IMR-90 (cell line): ENCODE measurements around the gene CADM1. TPM values are rescaled to one million over a fixed set of nuclear protein-coding genes. Genes with fewer than 3 reads are reported as not detected.

Experiments used
- ATAC-seq: fragments of 200-7000 bp; cut with Tn5 transposase; 2 replicates; pipeline ENCODE4 v1.9.1; 2020; ENCODE audit warnings: low read depth, mild to moderate bottlenecking, moderate library complexity
- BruUV-seq: library from RNA; stranded (reverse); fragments of 400-500 nt; replicated peaks from 2 replicates; lab custom pipeline; 2021; lab: Mats Ljungman, UMichigan
- CTCF ChIA-PET: fragments of 300-600 bp; formaldehyde crosslinking; extraction: SDS; loops from one replicate; lab custom pipeline; 2021; ENCODE audit warnings: antibody characterized with exemption; lab: Yijun Ruan, JAX
- POLR2A ChIA-PET: fragments of 300-600 bp; sonication (Branson Sonifier 250); formaldehyde crosslinking; loops from one replicate; lab custom pipeline; 2022; ENCODE audit warnings: antibody characterized with exemption; ENCODE audit not compliant: unreplicated experiment; lab: Charles Lee
- DNase-seq: peaks from one replicate; pipeline ENCODE4 v3.0.0; 2013
- H2AFZ ChIP-seq: replicated peaks from 2 replicates; pipeline ENCODE3; 2013; ENCODE audit warnings: low read length, mild to moderate bottlenecking; ENCODE audit not compliant: poor library complexity
- H2AK5ac ChIP-seq: 2 replicates; pipeline ENCODE4 v1.6.1; 2013; ENCODE audit warnings: low read depth, low read length, inconsistent platforms
- H2AK9ac ChIP-seq: replicated peaks from 2 replicates; pipeline ENCODE3; 2013; ENCODE audit warnings: mild to moderate bottlenecking, low read depth, low read length, moderate library complexity; ENCODE audit not compliant: poor library complexity
- H2BK120ac ChIP-seq: 2 replicates; pipeline ENCODE4 v1.6.1; 2013; ENCODE audit warnings: low read depth, low read length, inconsistent platforms
- H2BK15ac ChIP-seq: 3 replicates; pipeline ENCODE4 v1.6.1; 2013; ENCODE audit warnings: low read depth, low read length, inconsistent platforms
- H2BK20ac ChIP-seq: 2 replicates; pipeline ENCODE4 v1.6.1; 2013; ENCODE audit warnings: low read depth, mild to moderate bottlenecking, inconsistent platforms, low read length, moderate library complexity
- H2BK5ac ChIP-seq: 2 replicates; pipeline ENCODE4 v1.6.1; 2013; ENCODE audit warnings: mild to moderate bottlenecking, low read depth, low read length, inconsistent platforms; ENCODE audit not compliant: poor library complexity, severe bottlenecking
- H3K14ac ChIP-seq: replicated peaks from 2 replicates; pipeline ENCODE4 v1.6.1; 2013; ENCODE audit warnings: low read depth, low read length, inconsistent platforms
- H3K18ac ChIP-seq: 2 replicates; pipeline ENCODE4 v1.6.1; 2013; ENCODE audit warnings: low read depth, low read length, control low read depth
- H3K23ac ChIP-seq: 2 replicates; pipeline ENCODE4 v1.6.1; 2013; ENCODE audit warnings: low read depth, low read length, inconsistent platforms
- H3K27ac ChIP-seq: 2 replicates; pipeline ENCODE4 v1.5.1; 2013; ENCODE audit warnings: mild to moderate bottlenecking, control low read depth, low read length; ENCODE audit not compliant: insufficient read depth
- H3K27me3 ChIP-seq: 2 replicates; pipeline ENCODE4 v1.6.1; 2013; ENCODE audit warnings: low read length; ENCODE audit not compliant: control insufficient read depth, insufficient read depth
- H3K36me3 ChIP-seq: 2 replicates; pipeline ENCODE4 v1.6.1; 2013; ENCODE audit warnings: low read length, mixed read lengths; ENCODE audit not compliant: control insufficient read depth, insufficient read depth
- H3K4ac ChIP-seq: 2 replicates; pipeline ENCODE4 v1.6.1; 2013; ENCODE audit warnings: low read depth, low read length, inconsistent platforms
- H3K4me1 ChIP-seq: 2 replicates; pipeline ENCODE4 v1.6.1; 2013; ENCODE audit warnings: low read length, mixed read lengths; ENCODE audit not compliant: control insufficient read depth, insufficient read depth
- H3K4me2 ChIP-seq: 2 replicates; pipeline ENCODE4 v1.6.1; 2013; ENCODE audit warnings: low read depth, mild to moderate bottlenecking, control low read depth, low read length, moderate library complexity
- H3K4me3 ChIP-seq: 2 replicates; pipeline ENCODE4 v1.5.1; 2013; ENCODE audit warnings: low read depth, mild to moderate bottlenecking, control low read depth, low read length, moderate library complexity; ENCODE audit not compliant: insufficient read depth
- H3K56ac ChIP-seq: 2 replicates; pipeline ENCODE4 v1.6.1; 2013; ENCODE audit warnings: low read length, inconsistent platforms; ENCODE audit not compliant: insufficient read depth; ENCODE audit errors: extremely low read depth
- H3K79me1 ChIP-seq, 2 experiments: 2 replicates each; pipeline ENCODE4 v1.6.1; 2013; ENCODE audit warnings: low read length in 2 of 2, inconsistent platforms in 1 of 2, low read depth in 1 of 2
- H3K9ac ChIP-seq: 2 replicates; pipeline ENCODE4 v1.6.1; 2013; ENCODE audit warnings: low read depth, low read length, control low read depth
- H3K9me1 ChIP-seq: 2 replicates; pipeline ENCODE4 v1.6.1; 2013; ENCODE audit warnings: low read length, inconsistent platforms; ENCODE audit not compliant: insufficient read depth
- H3K9me3 ChIP-seq: 2 replicates; pipeline ENCODE4 v1.6.1; 2013; ENCODE audit warnings: low read length; ENCODE audit not compliant: control insufficient read depth, insufficient read depth
- H4K20me1 ChIP-seq: 2 replicates; pipeline ENCODE4 v1.6.1; 2013; ENCODE audit warnings: low read length, inconsistent platforms; ENCODE audit not compliant: insufficient read depth
- H4K5ac ChIP-seq: 2 replicates; pipeline ENCODE4 v1.6.1; 2013; ENCODE audit warnings: mild to moderate bottlenecking, low read depth, low read length, control low read depth
- H4K8ac ChIP-seq, 2 experiments: 2 replicates each; pipeline ENCODE4 v1.6.1; 2013; ENCODE audit warnings: low read depth in 2 of 2, low read length in 2 of 2, control low read depth in 1 of 2, inconsistent platforms in 1 of 2
- H4K91ac ChIP-seq: 2 replicates; pipeline ENCODE4 v1.6.1; 2013; ENCODE audit warnings: low read depth, low read length, inconsistent platforms; ENCODE audit not compliant: insufficient read depth
- BHLHE40 ChIP-seq: fragments of 150-350 bp; IDR thresholded peaks from 2 replicates; pipeline ENCODE4 v1.6.1; 2016; ENCODE audit warnings: mild to moderate bottlenecking, low read depth, low read length
- CEBPB ChIP-seq: IDR thresholded peaks from 2 replicates; pipeline ENCODE4 v1.6.1; 2012; ENCODE audit warnings: low read depth, low read length, improper control_type of control experiment
- CHD1 ChIP-seq: IDR thresholded peaks from 2 replicates; pipeline ENCODE4 v1.6.1; 2012; ENCODE audit warnings: low read depth, low read length, improper control_type of control experiment
- FOS ChIP-seq: fragments of 150-350 bp; IDR thresholded peaks from 2 replicates; pipeline ENCODE4 v1.6.1; 2016; ENCODE audit warnings: low read depth, low read length
- MAFK ChIP-seq: IDR thresholded peaks from 2 replicates; pipeline ENCODE4 v1.6.1; 2012; ENCODE audit warnings: low read depth, low read length, improper control_type of control experiment
- MAZ ChIP-seq: IDR thresholded peaks from 2 replicates; pipeline ENCODE4 v1.6.1; 2012; ENCODE audit warnings: low read depth, mild to moderate bottlenecking, low read length, improper control_type of control experiment, moderate library complexity, borderline replicate concordance
- MXI1 ChIP-seq: IDR thresholded peaks from 2 replicates; pipeline ENCODE4 v1.6.1; 2012; ENCODE audit warnings: low read depth, mild to moderate bottlenecking, low read length, moderate library complexity, borderline replicate concordance
- NFE2L2 ChIP-seq: fragments of 150-350 bp; IDR thresholded peaks from 2 replicates; pipeline ENCODE4 v1.6.1; 2016; ENCODE audit warnings: low read depth, mild to moderate bottlenecking, low read length
- POLR2A ChIP-seq: IDR thresholded peaks from 2 replicates; pipeline ENCODE4 v1.6.1; 2012; ENCODE audit warnings: mild to moderate bottlenecking, low read depth, low read length
- RAD21 ChIP-seq: IDR thresholded peaks from 2 replicates; pipeline ENCODE4 v1.6.1; 2012; ENCODE audit warnings: low read length, improper control_type of control experiment
- RFX5 ChIP-seq: IDR thresholded peaks from 2 replicates; pipeline ENCODE4 v1.8.0; 2012; ENCODE audit warnings: low read depth, mild to moderate bottlenecking, low read length, moderate library complexity
- SMC3 ChIP-seq: fragments of 150-350 bp; IDR thresholded peaks from 2 replicates; pipeline ENCODE4 v1.6.1; 2016; ENCODE audit warnings: low read depth, mild to moderate bottlenecking, antibody characterized with exemption, low read length, moderate library complexity
- WGBS, 2 experiments: methylation state at CpG; one replicate each; pipeline versions ENCODE4 v1.1.5 to v1.1.7; 2013; ENCODE audit warnings: missing lambda C conversion rate in 2 of 2; ENCODE audit not compliant: insufficient read length in 1 of 2; ENCODE audit errors: extremely low coverage in 2 of 2; 5-methylcytosine and 5-hydroxymethylcytosine counted together
- dilution Hi-C: fragments of 300-500 bp; cut with HindIII; formaldehyde crosslinking; loops from one replicate; pipeline ENCODE4 v1.14.3; 2018; ENCODE audit warnings: low sequenced_read_pairs; ENCODE audit not compliant: unreplicated experiment
- in situ Hi-C: fragments of 300-500 bp; cut with MboI; formaldehyde crosslinking; loops from 3 replicates; pipeline ENCODE4 v1.14.3; 2019; ENCODE audit warnings: low sequenced_read_pairs, inconsistent platforms, mixed read lengths
- intact Hi-C: fragments of 100-400 bp; cut with micrococcal nuclease; formaldehyde crosslinking; loops from 2 replicates; pipeline ENCODE4 v1.10.0; 2022
- polyA plus RNA-seq, 3 experiments: library from polyadenylated mRNA; depleted of rRNA; stranded (reverse); fragments of >200 nt; gene quantifications; 2 replicates each; pipeline ENCODE4 v1.2.3, GENCODE V29; 2012; ENCODE audit warnings: low replicate concordance in 1 of 3
- total RNA-seq: library from RNA; depleted of rRNA; stranded (reverse); fragments of >200 nt; gene quantifications from 2 replicates; pipeline ENCODE4 v1.2.3, GENCODE V29; 2012
- TF ChIP-seq, protein P1 (sequence below): conservative IDR thresholded peaks from 2 replicates; pipeline ENCODE4 v1.5.1; 2012; ENCODE audit warnings: mild to moderate bottlenecking, low read depth, low read length, improper control_type of control experiment
- TF ChIP-seq, protein P2 (sequence below): fragments of 150-350 bp; IDR thresholded peaks from 2 replicates; pipeline ENCODE4 v1.6.1; 2017; ENCODE audit warnings: mild to moderate bottlenecking, antibody characterized with exemption, low read length, low read depth

Gene CADM1
- total and polyA plus RNA-seq, 2 of the 4 experiments (the other 2 are of a cell fraction): 28.8 to 77.1 TPM

GRCh38 chr11:115241899-115242298, 262.3 kb downstream of the CADM1 start:
- H3K4me3 ChIP-seq: no peak overlapping the region
- no TSS peak for BruUV-seq
- CTCF ChIA-PET: interaction anchor here (0.6 kb wide), 1 partner anchor 21 kb away, joined by 3 read pairs; no protein-coding TSS in a partner anchor
- H2AK5ac ChIP-seq: no peak overlapping the region
- no peaks in the 10 kb centered on the region for H3K27me3 ChIP-seq
- H2AFZ ChIP-seq: no peak overlapping the region
- no peak overlapping the region for H2BK20ac ChIP-seq
- no peak overlapping the region for H4K91ac ChIP-seq
- WGBS, 2 experiments: no CpG with 5 or more reads among the region's 4 CpGs
- intact Hi-C loops: no loop called here
- H2BK120ac ChIP-seq: no peak overlapping the region
- no peaks in the 10 kb centered on the region for H3K9me1 ChIP-seq
- no peak for TF ChIP-seq NFE2L2
- no peak for TF ChIP-seq MXI1
- no peak for TF ChIP-seq POLR2A
- TF ChIP-seq, protein P1, sequence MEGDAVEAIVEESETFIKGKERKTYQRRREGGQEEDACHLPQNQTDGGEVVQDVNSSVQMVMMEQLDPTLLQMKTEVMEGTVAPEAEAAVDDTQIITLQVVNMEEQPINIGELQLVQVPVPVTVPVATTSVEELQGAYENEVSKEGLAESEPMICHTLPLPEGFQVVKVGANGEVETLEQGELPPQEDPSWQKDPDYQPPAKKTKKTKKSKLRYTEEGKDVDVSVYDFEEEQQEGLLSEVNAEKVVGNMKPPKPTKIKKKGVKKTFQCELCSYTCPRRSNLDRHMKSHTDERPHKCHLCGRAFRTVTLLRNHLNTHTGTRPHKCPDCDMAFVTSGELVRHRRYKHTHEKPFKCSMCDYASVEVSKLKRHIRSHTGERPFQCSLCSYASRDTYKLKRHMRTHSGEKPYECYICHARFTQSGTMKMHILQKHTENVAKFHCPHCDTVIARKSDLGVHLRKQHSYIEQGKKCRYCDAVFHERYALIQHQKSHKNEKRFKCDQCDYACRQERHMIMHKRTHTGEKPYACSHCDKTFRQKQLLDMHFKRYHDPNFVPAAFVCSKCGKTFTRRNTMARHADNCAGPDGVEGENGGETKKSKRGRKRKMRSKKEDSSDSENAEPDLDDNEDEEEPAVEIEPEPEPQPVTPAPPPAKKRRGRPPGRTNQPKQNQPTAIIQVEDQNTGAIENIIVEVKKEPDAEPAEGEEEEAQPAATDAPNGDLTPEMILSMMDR: no peak
- TF ChIP-seq MAZ: no peak
- TF ChIP-seq MAFK: no peak
- TF ChIP-seq CEBPB: no peak
- TF ChIP-seq RFX5: no peak
- no peak for TF ChIP-seq BHLHE40
- TF ChIP-seq FOS: no peak
- TF ChIP-seq, protein P2, sequence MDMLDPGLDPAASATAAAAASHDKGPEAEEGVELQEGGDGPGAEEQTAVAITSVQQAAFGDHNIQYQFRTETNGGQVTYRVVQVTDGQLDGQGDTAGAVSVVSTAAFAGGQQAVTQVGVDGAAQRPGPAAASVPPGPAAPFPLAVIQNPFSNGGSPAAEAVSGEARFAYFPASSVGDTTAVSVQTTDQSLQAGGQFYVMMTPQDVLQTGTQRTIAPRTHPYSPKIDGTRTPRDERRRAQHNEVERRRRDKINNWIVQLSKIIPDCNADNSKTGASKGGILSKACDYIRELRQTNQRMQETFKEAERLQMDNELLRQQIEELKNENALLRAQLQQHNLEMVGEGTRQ: no peak
- no peak for TF ChIP-seq RAD21
- TF ChIP-seq CHD1: no peak
- no peak for TF ChIP-seq SMC3
- no peak overlapping the region for H3K23ac ChIP-seq
- H3K79me1 ChIP-seq: no peaks in the 10 kb centered on the region
- no peak overlapping the region for H2AK9ac ChIP-seq
- H4K20me1 ChIP-seq: no peaks in the 10 kb centered on the region
- no peak for ATAC-seq
- H3K9me3 ChIP-seq: no peaks in the 10 kb centered on the region
- H3K4ac ChIP-seq: no peak overlapping the region
- H4K5ac ChIP-seq: no peak overlapping the region
- H2BK5ac ChIP-seq: no peak overlapping the region
- H3K27ac ChIP-seq: no peak overlapping the region
- dilution Hi-C loops: no loop called here
- no peak overlapping the region for H2BK15ac ChIP-seq
- no peak overlapping the region for H4K8ac ChIP-seq
- H3K9ac ChIP-seq: no peak overlapping the region
- peaks cover 2% of the 10 kb centered on the region; the same call in 1 of the 2 replicates for H3K4me1 ChIP-seq
- no peak for DNase-seq
- in situ Hi-C loops: no loop called here
- no peak overlapping the region for H3K18ac ChIP-seq
- H3K14ac ChIP-seq: no peak overlapping the region
- POLR2A ChIA-PET: no interaction called here
- no peak overlapping the region for H3K4me2 ChIP-seq
- peaks cover 2% of the 10 kb centered on the region; the same call in 1 of the 2 replicates for H3K36me3 ChIP-seq
- no peak overlapping the region for H3K56ac ChIP-seq
